ENCODE data around the gene NPC2.

Gene NPC2

DNA sequence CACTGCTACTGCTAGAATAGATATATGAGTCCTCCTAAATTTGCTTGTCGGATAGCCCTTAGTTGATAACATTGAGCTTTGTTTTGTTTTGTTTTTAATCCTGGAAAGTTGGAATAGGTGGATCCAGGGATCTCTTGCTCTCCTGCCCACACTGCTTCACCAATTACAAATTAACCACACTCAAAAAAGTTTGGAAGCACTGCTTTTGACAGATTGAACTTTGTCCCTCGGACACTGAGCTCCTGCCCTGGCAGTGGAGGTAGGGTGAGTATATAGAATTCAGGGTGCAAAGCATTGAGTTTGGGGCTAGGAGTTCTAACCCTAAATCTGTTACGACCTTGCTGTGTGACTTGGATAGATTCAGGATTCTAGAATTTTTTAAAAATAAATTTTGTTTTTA is 52.0 kb downstream of the NPC2 start:
- TF ChIP-seq ZFX (IDR thresholded peaks at IDR 0.05), result no peak
- TF ChIP-seq, protein P1, sequence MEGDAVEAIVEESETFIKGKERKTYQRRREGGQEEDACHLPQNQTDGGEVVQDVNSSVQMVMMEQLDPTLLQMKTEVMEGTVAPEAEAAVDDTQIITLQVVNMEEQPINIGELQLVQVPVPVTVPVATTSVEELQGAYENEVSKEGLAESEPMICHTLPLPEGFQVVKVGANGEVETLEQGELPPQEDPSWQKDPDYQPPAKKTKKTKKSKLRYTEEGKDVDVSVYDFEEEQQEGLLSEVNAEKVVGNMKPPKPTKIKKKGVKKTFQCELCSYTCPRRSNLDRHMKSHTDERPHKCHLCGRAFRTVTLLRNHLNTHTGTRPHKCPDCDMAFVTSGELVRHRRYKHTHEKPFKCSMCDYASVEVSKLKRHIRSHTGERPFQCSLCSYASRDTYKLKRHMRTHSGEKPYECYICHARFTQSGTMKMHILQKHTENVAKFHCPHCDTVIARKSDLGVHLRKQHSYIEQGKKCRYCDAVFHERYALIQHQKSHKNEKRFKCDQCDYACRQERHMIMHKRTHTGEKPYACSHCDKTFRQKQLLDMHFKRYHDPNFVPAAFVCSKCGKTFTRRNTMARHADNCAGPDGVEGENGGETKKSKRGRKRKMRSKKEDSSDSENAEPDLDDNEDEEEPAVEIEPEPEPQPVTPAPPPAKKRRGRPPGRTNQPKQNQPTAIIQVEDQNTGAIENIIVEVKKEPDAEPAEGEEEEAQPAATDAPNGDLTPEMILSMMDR (conservative IDR thresholded peaks at IDR 0.05), result no peak

DNA sequence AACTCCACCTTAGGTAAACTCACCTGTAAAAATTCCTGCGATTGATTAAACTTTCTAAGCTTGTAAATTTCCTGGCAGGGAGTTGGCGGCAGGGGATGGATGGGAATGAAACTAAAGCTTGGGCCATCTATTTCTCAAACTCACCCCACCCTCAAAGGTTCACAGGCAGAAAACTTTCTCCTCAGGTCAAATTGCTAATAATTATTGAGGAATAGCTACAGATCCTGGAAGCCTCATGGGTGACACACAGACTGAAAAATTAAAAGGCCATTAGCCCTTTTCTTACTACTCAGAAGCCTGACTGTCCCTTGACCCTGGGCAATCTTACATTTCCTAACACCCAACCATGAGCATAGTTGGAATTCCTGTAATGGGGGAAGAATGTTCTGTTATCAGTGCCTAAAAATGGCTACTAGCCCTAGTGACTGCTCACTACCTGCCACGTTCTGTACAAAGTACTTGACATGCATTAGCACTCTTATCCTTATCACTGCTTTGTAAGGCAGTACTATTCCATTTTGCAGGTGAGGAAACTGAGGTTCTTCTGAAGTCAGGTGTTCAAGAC is 54.7 kb downstream of the NPC2 start:
- TF ChIP-seq, protein P1 (conservative IDR thresholded peaks at IDR 0.05), result no peak
- TF ChIP-seq ZFX (IDR thresholded peaks at IDR 0.05), result no peak
- H3K27ac ChIP-seq, result no peak overlapping the region

More for the DNA sequence above, 52.0 kb downstream of the NPC2 start:
- no peak overlapping the region for H3K27ac ChIP-seq

DNA sequence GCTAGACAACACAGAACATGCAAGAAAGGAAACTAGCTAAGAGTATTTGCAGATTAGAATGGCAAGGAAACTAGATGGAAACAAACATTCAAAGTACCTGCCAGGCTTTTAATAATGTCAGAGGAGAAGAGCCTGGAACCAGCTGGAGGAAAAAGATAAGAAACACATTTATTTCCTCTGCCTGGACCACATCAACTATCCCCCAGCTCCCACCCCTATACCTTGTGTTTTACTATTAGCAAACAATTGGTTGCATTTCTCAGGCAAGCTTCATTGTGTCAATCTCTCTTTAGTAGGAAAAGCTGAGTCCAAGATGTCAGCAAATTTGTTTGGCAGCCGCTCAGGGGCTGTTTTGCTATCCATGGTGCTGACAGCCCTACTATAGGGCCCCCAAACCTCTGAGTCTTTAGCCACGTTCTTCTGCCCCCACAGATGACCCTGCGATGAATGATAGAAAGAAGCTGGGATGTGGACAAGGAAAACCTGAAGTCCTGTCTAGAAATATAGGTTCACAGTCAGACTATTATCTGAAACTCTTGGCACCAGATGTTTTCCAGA is 55.5 kb downstream of the NPC2 start:
- H3K27ac ChIP-seq, result no peak overlapping the region
- TF ChIP-seq ZFX (IDR thresholded peaks at IDR 0.05), result no peak
- TF ChIP-seq, protein P1 (conservative IDR thresholded peaks at IDR 0.05), result no peak

DNA sequence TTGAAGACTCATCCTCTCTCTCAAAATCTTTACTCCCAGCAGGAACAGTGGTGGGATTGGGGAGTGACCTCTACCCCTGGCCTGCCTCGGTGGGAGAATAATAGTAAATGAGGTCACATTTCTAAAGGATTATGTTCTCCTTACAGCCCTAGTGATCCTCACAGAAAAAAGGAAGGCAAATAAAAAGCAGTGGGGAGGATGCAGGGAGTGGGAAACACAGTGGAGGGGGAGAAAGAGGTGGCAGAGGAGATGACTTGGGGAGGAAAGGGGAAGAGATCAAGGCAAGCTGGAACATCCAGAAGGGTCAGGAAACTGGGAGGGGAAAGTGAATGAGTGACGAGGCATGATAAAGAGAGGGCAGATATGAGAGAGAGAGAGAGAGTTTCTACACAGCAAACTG is 58.8 kb downstream of the NPC2 start:
- no peak overlapping the region for H3K27ac ChIP-seq
- TF ChIP-seq ZFX (IDR thresholded peaks at IDR 0.05), result no peak
- TF ChIP-seq, protein P1 (conservative IDR thresholded peaks at IDR 0.05), result no peak

DNA sequence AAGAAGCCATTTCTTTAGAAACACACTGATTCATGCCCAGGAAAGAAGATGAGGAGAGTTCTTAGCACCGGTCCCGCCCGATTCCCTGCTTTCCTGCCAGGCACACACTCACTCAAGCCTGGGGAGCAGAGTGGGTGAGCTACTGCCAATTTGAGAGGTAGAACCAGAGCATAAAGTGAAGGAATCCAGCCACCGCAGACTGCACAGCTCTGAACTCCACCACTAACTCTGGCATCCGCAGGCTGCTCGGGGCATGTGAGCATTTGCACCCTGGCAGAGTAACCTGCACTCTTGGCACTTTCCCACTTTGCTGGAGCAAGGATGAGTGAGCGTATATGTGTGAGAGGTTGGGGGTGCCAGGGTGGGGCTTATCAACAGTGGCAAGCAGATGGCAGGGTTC is 63.1 kb downstream of the NPC2 start:
- TF ChIP-seq ZFX (IDR thresholded peaks at IDR 0.05), result no peak
- TF ChIP-seq, protein P1 (conservative IDR thresholded peaks at IDR 0.05), result no peak
- no peak overlapping the region for H3K27ac ChIP-seq
